Stimulated activated CD4-positive, alpha-beta T cell treated with anti-CD3 and anti-CD28 coated beads, Interleukin-2, amount 100 ng/mL, for 24 hours (primary cell): ENCODE measurements around the gene GNAO1.

Experiments
- DNase-seq, 2 donors: peaks; one replicate each; pipeline ENCODE4 v3.0.0-alpha.2; 2020

GNAO1 gene

DNA sequence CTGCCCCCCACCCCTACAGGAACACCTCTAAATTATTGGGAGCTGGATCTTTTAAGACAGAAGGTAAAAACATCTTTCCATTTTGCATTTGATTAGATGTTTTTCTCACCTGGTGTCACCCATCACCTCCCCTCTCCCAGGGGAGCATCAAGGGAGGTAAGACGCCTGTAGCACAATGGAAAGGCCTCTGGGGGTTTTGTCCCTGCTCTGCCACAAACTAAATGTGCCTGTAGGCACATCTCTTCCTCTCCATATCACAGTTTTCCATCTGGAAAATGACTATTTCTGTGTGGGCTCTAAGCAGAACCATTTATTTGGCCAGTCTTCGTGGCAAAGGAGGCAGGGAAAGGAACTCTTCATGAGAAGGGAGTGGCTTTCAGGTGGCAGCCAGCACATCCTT, 76.6 kb downstream of the GNAO1 start:
- DNase-seq = no peak

DNA sequence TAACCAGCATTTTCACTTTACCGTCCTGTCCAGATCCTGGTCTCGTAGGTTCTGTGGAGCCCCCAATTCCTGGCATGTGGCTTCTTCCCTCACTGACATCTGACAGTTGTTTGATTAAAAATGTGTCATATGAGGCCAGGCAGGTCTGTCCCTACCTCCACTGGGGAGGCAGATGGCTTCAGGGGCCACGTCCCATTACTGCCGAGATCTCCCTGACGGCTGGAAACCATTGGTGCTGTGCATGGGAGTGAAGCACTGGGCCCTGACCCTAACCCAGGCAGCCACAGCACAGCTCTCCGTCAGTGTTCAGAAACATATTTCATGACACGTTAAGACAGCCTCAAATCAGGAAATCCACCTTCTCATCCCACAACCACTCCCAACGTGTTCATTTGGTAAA, 77.5 kb downstream of the GNAO1 start:
- no peak for DNase-seq

DNA sequence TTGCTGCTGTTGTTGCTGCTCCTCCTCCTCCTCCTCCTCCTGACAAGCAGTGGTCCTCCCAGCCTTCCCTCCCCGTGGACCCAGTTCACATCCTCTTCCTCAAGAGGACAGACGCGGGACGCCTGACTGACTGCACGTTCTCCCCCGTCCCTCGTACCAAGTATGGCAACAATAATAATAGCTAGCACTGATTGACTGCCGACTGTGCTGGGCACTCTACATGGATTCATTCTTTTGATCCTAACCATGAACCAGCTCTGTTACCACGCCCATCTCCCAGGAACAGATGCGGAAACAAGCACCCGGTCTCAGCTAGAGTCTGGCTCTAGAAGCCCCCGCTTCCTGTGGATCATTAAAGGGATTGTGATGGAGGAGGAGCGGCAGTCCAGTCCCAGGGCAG, 78.0 kb downstream of the GNAO1 start:
- no peak for DNase-seq

GRCh38 chr16:56269811-56270684, 78.8 kb downstream of the GNAO1 start:
- DNase-seq = no peak

DNA sequence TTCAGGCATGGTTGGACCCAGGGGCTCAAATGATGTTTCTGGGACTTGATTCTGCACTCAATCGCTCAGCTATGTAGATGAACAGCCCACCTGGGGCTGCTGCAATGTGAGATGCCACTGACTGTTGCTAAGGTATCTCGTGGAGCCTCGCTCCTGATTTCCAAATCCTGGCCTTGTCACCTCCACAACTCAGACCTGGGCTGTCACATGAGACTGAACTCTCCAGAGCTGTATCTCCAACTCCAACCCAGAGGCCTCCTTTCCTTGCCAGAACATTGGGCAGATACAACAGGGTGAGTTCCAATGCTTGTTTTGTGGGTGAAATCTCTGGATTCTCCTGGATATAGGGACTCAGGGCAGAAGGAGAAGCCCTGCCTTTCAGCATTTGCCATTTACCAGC, 79.5 kb downstream of the GNAO1 start:
- no peak for DNase-seq

DNA sequence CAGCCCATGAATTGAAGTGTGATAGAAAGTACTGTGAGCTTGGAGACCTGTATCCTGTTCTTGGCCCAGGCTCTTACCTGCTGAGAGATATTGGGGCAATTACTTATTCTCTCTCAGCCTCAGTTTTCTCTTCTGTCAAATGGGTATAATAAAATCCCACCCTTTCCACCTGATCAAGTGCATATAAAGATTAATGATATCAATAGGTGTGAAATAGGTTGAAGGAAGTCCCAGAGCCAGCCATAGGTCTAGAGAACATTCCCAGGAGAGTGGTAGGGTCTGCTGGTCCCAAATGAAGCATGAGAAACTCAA, 81.2 kb downstream of the GNAO1 start:
- no peak for DNase-seq

GRCh38 chr16:56273615-56274014, 82.3 kb downstream of the GNAO1 start:
- DNase-seq = no peak

GRCh38 chr16:56274369-56274768, 83.1 kb downstream of the GNAO1 start:
- DNase-seq = no peak

- no peak for DNase-seq
Observed at GRCh38 chr16:56275076-56275475, 83.8 kb downstream of the GNAO1 start.

DNA sequence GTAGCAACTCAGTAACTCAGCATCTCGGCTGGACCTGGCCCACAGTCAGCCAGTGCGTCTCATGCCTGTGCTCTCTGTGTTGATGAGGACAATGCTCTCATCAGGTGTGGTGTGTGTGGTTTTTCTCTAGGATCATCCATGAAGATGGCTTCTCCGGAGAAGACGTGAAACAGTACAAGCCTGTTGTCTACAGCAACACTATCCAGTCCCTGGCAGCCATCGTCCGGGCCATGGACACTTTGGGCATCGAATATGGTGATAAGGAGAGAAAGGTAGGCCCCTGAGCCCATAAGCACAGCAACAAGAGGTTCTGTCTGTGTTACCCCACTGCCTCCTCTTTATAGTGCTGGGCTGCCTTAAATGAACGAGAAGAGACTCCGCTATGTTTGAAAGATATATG, 84.5 kb downstream of the GNAO1 start:
- DNase-seq = no peak

- no peak for DNase-seq
Observed at GRCh38 chr16:56277075-56277474, 85.8 kb downstream of the GNAO1 start.

GRCh38 chr16:56278196-56278855, 87.0 kb downstream of the GNAO1 start:
- no peak for DNase-seq

DNA sequence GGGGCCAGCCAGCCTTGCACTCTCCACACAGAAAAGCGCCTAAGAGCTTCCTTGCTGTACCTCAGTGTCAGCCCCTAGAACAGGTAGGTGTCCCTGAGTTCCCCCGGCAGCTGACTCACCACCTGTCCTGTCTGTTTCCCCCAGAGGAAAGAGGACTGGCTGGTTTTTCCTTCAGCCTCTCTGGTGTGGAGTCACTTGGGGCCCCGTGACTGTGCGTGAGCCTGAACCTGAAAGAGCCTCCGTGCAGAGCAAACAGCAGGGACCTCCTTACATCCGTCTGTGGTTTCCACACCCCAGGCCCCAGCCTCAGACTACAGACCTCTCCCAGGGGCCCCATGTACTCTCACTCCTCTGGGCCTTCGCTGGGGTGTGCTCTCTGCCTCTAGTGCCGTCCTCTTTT, 87.8 kb downstream of the GNAO1 start:
- DNase-seq = peak; percentile 56 to 62

DNA sequence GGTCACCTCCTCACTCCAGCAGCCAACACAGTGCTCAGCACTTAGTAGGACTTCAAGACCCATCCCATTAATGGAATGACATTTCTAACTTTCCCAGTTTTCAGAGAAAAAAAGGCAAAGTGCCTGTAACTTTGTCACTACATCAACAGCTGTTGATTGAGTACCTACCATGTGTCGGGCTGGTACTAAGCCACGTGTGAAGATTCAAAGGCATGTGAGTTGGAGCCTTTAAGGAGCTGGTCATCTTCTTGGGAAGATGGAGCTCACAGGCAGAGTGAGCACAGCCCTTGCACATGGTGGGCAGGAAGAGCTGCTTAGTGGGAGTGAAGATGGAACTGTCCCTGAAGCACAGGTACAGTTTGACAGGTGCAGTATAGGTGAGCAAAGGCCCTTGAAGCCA, 88.6 kb downstream of the GNAO1 start:
- DNase-seq = no peak

- DNase-seq = no peak
Observed at GRCh38 chr16:56281249-56281805, 90.0 kb downstream of the GNAO1 start.

DNA sequence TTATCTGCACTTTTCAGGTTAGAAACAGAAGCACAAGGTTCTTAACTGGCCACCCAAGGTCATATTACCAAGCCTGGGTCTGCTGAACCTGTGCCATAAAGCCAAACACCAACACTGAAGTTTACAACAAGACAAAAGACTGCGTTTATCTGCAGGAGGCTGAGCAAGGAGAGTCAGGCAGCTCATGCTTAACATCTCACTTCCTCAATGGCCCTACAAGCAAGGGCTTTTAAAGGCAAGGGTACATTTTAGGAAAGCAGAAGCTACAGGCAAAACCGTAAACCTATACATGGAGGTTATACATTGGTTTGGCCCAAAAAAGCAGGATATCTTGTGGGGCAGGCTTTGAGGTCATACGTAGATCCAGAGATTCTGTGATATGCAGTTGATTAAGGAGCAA, 91.2 kb downstream of the GNAO1 start:
- DNase-seq = no peak

GRCh38 chr16:56284521-56284920, 93.2 kb downstream of the GNAO1 start:
- no peak for DNase-seq

GRCh38 chr16:56286809-56287208, 95.5 kb downstream of the GNAO1 start:
- DNase-seq = no peak

GRCh38 chr16:56288019-56288418, 96.7 kb downstream of the GNAO1 start:
- no peak for DNase-seq

- DNase-seq = no peak
Observed at GRCh38 chr16:56289416-56289815, 98.1 kb downstream of the GNAO1 start.

- DNase-seq = no peak
Observed at GRCh38 chr16:56289862-56290261, 98.6 kb downstream of the GNAO1 start.

DNA sequence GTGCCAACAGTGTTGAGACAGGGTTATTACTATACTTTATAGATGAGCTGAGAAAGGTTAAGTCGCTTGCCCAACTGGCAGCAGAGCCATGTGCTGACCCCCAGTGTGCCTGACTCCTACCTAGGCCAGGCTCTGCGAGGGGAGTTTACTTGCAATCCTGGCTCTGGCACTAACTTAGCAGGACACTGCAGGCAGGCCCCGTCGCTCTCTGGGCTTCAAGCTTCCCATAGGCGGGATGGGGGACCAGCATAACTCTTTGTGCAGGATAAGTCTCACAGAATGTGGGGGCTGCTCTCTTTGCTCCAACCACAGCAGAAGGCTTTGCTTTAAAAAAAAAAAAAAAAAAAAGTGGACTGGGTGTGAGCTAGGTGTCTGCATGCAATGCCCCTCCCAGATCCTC, 102.7 kb downstream of the GNAO1 start:
- no peak for DNase-seq

DNA sequence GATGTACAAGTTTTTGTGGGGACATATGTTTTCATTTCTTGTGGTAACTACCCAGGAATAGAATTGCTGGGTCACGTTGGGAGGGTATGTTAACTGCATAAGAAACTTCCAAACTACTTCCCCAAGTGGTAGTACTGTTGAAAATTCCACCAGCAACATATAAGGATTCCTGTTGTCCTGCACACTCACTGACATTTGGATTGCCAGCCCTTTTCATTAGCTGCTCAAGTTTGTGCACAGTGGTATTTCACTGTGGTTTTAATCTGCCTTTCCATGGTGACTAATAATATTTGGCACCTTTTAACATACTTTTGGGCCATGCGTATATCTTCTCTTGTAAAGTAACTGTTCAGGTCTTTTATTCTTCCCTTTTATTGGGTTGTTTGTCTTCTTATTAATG, 103.3 kb downstream of the GNAO1 start:
- no peak for DNase-seq

- DNase-seq = no peak
Observed at GRCh38 chr16:56295059-56295665, 103.9 kb downstream of the GNAO1 start.
